HL-60 (cell line): ENCODE measurements around the gene SCGN.

Experiments
- DNase-seq, 2 experiments: peaks; one replicate each; pipeline ENCODE4 v3.0.0-alpha.2; 2010 to 2020; ENCODE audit warnings: low read depth in 1 of 2, low spot score in 1 of 2
- H3K27ac ChIP-seq: fragments of 250-450 bp; sonication (Bioruptor Pico); replicated peaks from 2 replicates; pipeline ENCODE4 v1.5.1; 2020; ENCODE audit warnings: mild to moderate bottlenecking, moderate library complexity
- H3K27me3 ChIP-seq: fragments of 250-450 bp; sonication (Bioruptor Pico); 2 replicates; pipeline ENCODE4 v1.5.1; 2021; ENCODE audit warnings: mild to moderate bottlenecking, moderate library complexity; ENCODE audit not compliant: insufficient read depth, poor library complexity, severe bottlenecking
- H3K4me3 ChIP-seq: replicated peaks from 2 replicates; pipeline ENCODE4 v1.5.1; 2011; ENCODE audit warnings: mild to moderate bottlenecking, control low read depth, low read length; ENCODE audit not compliant: insufficient read depth
- CTCF ChIP-seq: IDR thresholded peaks from one replicate; pipeline ENCODE4 v1.5.1; 2011; ENCODE audit warnings: low read length, control low read depth, inconsistent platforms; ENCODE audit not compliant: insufficient read depth
- GABPA ChIP-seq: IDR thresholded peaks from 2 replicates; pipeline ENCODE4 v1.6.1; 2012; ENCODE audit warnings: low read depth
- POLR2AphosphoS5 ChIP-seq: IDR thresholded peaks from 2 replicates; pipeline ENCODE4 v1.6.1; 2012; ENCODE audit warnings: low read depth
- REST ChIP-seq: IDR thresholded peaks from 2 replicates; pipeline ENCODE4 v1.6.1; 2012; ENCODE audit warnings: low read depth; ENCODE audit not compliant: insufficient replicate concordance
- SPI1 ChIP-seq: IDR thresholded peaks from 2 replicates; pipeline ENCODE4 v1.6.1; 2012; ENCODE audit warnings: low read depth, mild to moderate bottlenecking, borderline replicate concordance

Gene SCGN

GRCh38 chr6:25659633-25660368 lies 7.8 kb downstream of the SCGN start:
- H3K27ac ChIP-seq, result no peak overlapping the region
- DNase-seq, result no peak
- TF ChIP-seq CTCF, result no peak
- no peak for TF ChIP-seq REST
- no peak for TF ChIP-seq POLR2AphosphoS5
- no peak for TF ChIP-seq GABPA
- no peak for TF ChIP-seq SPI1
- no peak overlapping the region for H3K4me3 ChIP-seq
- peaks cover 2% of the 10 kb centered on the region for H3K27me3 ChIP-seq

GRCh38 chr6:25660512-25660911 lies 8.5 kb downstream of the SCGN start:
- H3K27me3 ChIP-seq, result peaks cover 2% of the 10 kb centered on the region
- no peak overlapping the region for H3K4me3 ChIP-seq
- DNase-seq, result no peak
- TF ChIP-seq GABPA, result no peak
- TF ChIP-seq SPI1, result no peak
- TF ChIP-seq POLR2AphosphoS5, result no peak
- TF ChIP-seq REST, result no peak
- no peak for TF ChIP-seq CTCF
- no peak overlapping the region for H3K27ac ChIP-seq

- TF ChIP-seq GABPA (no peak), CTCF (no peak)
- no peak overlapping the region for H3K27ac ChIP-seq
- no peak overlapping the region for H3K4me3 ChIP-seq
- no peak for DNase-seq
- peaks cover 2% of the 10 kb centered on the region for H3K27me3 ChIP-seq
These were observed 9.2 kb downstream of the SCGN start for GRCh38 chr6:25661129-25661779.

GRCh38 chr6:25665455-25665854 lies 13.4 kb downstream of the SCGN start:
- Histone ChIP-seq H3K27ac (no peak overlapping the region), H3K4me3 (no peak overlapping the region), H3K27me3 (peaks cover 2% of the 10 kb centered on the region)
- no peak for TF ChIP-seq REST
- no peak for DNase-seq
